HG03575 (cell line): ENCODE results near the gene DIDO1.
"Not testable (repeated sequence)": the region's sequence is repeated elsewhere in the genome, so short reads cannot be mapped to it uniquely, and the experiment has no call there.

Experiments used
- ATAC-seq: cut with Tn5 transposase; IDR thresholded peaks from one replicate; pipeline ENCODE4 v1.9.1; 2021; ENCODE audit not compliant: unreplicated experiment, insufficient number of reproducible peaks, low FRiP score; ENCODE audit errors: extremely low read depth

DIDO1 gene

DNA sequence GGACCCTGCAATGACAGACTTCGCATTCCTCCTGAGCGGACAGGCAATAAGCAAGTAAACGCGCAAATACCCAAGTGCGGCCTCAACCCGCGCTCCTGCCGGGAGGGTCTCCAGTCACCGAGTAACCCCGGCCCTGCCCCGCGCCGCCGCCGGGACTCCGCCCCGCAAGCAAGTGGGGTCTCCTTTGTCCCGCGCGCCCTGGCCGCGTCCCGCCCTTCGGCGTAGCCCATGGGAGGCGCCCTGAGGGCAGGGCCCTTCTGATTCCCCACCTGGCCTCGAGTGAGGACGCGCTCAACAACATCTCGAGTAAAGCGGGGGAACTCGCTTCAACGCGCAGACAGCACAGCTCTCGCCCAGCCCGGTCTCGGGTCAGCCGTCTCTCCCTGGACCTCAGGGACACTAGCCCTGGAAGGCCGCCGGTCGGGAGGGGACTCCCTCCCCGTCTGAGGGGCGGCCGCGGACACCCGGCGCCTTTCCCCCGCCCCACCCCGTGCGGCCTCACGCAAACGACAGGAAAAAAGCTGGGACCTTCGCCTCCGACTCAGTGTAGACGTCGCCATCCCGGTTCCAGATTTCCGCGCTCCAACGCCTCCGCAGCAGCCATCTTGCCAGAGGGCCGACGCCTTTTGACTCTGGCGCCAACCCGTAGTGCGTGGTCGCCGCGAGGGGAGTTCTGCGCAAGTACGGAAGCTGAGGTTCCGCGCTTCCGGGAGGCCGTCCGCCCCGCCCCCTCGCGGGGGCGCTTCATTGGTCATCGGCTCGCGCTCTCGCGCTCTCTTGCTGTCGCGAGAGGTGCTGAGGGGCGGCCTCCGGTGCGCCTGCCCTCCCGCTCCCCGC, 11.2 kb upstream of the DIDO1 start:
- no peak for ATAC-seq

DNA sequence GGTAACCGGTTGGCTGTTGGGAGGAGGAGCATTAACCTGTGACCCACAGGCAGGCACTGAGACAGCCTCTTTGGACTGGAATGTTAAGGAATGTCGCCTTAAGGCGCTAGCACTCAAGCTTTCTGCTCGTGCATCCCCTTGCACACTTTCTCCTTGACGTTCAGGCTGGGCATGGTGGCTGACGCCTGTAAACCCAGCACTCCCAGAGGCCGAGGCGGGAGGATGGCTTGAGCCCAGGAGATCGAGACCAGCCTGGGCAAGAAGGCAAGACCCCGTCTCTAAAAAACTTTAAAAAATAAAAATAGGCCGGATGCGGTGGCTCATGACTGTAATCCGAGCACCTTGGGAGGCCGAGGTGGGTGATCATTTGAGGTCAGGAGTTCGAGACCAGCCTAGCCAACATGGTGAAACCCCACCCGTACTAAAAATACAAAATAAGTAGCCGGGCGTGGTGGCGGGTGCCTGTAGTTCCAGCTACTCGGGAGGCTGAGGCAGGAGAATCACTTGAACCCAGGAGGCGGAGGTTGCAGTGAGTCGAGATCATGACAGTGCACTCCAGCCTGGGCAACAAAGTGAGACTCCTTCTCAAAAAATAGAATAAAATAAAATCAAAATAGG, 9.8 kb upstream of the DIDO1 start:
- no peak for ATAC-seq

DNA sequence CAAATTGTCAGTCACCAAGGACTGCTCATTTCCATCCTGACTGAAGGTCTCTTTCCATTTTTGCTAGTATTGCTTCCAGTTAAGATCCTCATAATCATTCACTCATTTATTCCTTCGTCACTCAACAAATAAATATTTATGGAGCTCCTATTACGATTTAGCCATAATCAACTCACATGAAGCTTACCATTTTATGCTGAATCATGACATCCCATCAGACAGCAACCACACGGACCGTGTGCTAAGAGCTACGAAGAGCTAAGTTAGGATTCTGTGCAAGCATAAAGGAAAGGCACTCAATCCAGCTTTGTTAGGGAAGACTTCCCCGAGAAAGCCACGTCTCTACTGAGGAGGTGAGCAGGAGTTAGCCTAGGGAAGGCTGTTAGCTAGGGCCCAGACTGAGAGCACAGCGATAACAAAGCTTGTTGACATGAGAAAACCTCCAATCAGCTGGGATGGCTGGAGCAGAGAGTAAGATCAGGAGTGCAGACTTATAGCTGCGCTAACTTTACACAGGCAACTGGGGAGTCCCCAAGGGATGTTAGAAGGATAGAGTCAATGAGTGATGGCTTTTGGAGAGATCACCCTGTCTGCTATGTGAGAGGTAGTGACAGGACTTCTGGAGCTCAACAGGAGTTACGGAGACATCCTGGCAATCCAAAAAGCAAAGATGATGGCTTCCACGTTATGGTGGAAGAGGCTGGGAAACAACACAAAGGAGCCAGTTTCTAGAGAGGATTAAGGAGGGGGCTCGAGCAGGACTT, 9.1 kb upstream of the DIDO1 start:
- ATAC-seq = no peak

DNA sequence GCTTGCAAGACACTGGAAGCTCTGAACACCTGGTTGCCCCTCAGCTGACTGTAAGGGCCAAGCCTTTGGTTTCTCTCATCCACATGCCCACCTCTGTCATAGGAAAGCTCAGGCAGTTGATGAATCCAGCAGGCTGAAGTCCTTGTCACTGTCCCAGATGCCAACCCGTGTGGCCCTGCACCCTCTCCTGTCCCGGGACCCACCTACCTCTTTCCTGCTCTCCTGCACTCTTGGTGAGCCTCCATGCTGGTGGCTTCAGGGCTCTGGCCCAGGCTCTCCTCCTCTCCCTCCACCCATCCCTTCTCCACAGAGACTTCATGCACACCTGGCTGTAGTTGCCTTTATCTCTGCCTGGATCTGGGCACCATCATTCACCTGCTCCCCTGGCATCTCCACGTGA, 7.7 kb upstream of the DIDO1 start:
- no peak for ATAC-seq

DNA sequence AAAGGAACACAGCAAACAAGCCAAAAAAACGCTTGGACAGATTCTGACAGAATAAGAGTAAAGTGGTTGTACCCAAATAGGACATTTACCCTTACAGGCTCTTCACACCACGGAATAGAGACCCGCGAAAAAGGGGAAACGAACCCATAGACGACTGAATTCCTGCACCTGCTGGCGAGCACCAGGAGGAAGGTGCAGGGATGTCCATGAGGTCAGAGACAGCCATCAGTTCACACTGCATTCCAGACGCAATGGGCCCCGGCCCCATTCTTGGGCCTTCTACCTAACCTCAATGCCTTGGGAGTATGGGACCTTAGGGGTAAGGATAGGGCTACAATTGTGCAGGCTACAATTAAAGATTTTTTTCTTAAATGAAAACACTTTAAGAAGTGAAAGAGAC, 5.2 kb upstream of the DIDO1 start:
- no peak for ATAC-seq

DNA sequence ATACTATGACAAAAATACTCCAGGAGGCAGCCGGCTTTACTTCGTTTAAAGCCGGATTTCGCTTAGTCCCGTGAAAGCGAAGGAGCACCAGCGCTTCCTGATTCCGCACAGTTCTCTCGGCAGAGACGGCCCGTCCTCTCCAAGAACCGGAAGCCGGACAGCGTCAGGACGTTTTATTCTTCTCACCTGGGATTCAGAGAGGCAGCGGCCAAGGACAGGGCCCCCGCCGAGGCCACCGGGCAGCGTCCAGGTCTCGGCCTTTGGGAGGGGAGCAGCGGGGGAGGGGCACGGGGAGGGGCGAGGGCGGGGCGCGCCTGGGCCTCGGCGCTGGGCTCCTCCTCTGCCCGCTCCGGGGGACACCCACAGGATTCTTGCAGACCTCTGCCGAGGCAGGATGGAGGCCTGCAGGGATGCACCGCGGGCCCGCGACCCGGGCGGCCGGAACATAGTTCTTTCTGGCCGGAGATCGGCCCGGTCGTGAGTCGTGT, 2.8 kb upstream of the DIDO1 start:
- ATAC-seq = no peak

DNA sequence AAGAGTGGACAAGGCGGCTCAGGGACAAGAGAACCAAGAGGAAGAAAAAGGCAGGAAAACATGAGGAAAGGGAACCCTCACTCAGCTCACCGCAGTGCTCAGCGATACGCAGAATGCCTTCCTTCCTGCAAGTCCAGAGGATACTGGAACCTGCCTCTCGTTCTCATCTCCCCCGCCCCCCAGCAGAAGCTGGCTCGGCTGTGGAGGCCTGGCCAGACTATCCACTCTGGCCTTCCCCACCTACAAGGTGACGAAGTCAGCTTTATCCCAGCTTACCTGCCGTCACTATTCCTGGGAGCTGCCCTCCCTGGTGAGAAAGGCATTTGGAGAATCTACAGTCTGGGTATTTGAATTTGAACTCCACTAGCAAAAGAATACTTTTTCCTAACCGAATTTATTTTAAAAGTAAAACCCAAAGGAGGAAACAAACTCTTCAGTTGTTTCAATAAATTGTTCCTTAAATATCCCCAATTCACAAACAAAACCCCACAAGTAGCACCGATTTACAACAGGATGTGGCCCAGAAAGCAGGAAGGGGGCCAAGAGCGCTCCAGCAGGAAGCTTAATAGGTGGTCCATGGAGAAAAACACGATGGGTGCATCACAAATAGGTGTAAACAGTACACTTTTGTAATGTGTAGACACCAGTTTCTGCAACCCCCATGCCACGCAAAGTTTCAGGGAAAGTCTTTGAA, 2.1 kb upstream of the DIDO1 start:
- ATAC-seq = no peak

DNA sequence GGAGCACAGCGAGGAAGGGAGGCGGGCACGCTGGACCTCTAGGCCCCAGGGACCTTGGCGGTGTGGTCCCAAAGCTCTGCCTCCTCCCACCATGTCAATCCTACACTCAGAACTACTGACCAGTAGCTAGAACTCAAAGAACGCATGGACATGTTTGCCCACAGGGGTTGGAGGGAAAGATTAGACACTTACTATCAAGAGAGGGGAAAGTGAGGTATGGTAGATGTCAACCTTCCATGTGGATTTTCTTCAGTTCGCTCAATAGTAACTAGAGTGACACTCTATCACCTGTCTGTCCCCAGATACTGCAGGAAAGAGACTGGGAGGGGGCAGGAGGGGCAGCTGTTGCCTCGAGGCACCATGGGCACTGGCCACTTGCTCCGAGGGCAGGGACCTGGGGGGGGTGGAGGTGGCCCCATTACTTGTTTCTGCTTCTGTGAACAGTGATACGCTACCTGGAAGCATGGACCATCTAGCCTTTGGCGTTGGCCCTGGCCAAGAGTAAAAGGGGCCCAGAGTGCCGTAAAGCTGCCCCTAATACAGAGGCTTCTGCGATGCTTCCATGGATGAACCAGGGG, 912 bp upstream of the DIDO1 start:
- ATAC-seq = no peak

DNA sequence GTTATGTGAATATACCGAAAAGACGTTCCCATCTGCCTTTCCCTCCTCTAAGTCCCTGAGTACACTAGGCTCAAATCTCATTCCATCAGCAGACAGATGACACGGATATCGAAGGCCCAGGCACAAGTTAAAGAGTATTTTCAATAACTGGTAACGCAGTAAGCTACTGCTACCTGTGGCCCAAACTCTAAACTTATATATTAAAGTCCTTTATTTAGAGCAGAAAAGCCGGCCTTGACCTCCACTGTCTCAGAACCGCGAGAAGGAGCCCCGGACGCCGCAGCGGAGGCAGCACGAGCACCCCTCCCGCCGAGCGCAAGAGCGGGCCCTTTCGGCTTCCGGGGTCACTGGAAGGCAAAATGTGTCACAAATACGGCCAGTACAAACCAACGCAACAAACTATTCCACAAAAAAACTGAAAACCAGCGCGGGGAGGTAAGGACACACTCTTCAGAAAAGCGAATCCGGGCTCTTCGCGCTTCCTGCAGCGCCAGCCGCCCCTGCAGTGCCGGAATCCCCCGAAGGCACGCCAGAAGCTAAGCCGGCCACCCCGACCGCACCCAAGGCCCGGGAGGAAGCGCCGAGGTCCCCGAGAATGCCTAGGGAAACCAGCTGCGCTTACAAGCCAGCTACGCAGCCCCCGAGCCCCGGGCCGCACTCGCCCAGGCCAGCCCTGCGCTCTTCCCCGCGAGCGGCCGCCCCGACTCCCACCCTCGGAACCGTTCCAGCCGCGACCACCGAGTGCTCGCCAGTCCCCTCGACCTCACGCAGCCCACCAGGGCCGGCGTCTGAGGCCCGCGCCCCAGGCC, 681 bp downstream of the DIDO1 start:
- ATAC-seq = no peak

DNA sequence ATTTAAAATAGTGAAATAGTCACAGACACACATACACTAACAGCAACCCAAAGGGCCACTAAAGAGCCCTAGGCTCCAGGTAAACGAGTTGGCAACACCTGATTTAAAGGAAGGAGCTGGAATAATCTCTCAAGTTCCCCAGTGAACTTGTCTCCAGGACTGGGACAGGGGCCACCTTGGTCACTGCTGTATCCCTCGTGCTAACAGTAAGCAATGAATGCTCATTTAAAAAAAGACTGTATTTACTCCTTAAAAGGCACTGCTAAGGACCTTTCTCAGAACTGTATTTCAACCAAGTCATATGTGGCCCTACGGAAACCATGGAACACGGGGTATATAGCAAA, 1.3 kb downstream of the DIDO1 start:
- ATAC-seq = no peak

DNA sequence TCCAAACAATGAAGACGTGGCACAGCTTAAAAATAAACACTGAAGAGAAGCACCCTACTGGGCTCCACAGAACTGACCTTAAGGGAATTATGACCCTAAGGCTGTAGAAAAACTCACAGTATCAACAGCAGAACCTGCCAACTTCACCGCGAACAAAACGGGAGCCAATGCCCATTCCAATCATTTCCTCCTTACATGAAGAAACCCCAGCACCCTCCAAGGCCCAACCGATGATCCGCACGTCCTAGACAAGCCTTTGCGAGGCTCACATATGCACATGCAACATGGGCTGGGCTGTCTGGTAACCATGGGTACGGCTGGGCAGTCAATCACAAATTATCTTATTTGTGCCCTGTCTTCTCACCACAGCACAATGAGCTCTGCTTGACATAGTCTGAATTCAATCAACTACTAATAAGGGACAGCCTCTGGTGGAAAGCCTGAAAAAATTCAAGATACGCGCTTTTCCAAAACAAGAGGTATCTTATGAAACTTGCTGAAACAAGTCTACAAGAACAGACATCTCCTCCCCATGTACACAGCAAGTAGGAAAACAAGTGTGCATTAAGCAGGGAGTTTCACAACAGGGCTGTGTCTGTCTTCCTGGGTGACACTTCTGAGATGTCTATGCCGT, 1.7 kb downstream of the DIDO1 start:
- ATAC-seq = no peak

DNA sequence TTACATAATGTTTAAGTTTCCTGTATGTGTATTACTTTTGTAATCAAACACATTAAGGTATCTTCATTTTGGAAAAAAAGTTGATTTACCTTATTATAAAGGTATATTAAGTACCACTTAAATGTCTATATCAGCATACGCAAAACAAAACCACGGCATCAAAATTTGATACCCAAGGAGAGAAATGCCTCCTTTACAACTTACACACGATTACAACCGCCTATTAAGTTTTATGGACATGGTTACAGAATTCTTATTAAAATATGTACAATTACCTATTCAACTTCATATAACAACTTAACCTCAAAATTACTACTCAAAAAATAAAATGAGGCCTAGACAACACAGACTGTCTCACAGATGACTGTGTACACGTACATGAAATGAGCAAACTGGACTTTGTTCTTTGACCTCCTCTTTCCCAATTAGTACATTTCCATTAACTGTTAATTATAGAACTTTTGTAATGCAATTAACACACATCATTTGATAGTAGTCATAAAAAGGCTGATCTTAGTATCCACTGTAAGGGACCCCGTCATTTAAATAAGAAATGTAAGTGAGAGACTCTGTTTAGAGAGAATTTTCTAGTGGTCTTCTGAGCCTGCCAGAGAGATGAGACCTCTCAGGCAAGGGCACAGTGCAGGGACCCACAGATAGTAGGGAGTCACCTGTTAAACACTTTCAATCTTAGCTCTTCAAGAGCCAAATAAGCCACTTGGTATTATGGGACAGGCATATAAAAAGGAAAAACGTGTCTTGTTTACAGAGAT, 2.5 kb downstream of the DIDO1 start:
- ATAC-seq = no peak

DNA sequence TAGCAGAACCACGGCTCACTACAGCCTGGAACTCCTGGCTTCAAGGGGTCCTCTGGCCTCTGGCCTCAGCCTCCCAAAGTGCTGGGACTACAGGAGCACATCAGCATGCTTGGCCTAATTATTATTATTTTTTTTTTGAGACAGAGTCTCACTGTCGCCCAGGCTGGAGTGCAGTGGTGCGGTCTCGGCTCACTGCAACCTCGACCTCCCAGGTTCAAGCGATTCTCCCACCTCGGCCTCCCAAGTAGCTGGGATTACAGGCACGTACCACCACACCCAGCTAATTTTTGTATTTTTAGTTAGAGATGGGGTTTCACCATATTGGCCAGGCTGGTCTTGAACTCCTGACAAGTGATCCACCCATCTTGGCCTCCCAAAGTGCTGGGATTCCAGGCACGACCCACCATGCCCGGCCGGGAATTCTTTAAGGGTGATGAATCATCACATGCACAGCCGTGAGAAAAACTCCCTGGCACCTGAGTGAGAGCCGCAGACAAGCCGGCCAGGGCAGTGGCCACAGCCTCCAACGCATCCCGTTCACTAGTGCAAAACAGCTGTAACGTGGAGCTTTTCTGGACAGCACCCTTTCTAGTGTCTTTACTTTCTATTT, 3.1 kb downstream of the DIDO1 start:
- ATAC-seq = not testable (repeated sequence)

DNA sequence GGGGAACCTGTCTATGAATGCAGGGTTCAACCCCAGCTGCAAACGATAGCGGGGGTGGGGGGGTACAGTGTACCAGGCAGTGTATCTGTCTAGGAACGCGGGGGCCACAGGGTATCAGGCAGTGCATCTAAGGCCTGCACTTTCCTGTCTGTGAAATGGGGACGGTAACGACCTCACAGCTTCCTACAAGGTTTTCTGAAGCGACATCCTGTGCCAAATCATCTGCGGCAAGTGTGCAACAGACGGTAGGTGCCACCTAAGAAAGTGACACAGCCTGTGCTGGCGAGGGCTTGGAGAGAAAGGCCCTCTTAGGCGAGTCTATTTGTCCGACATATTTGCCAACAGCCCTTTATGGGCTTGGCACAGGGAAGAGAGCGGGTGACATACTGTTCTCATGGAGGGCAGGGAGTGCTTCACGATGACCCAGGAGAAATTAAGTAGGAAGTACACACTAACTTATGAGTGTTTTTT, 3.8 kb downstream of the DIDO1 start:
- ATAC-seq = no peak

DNA sequence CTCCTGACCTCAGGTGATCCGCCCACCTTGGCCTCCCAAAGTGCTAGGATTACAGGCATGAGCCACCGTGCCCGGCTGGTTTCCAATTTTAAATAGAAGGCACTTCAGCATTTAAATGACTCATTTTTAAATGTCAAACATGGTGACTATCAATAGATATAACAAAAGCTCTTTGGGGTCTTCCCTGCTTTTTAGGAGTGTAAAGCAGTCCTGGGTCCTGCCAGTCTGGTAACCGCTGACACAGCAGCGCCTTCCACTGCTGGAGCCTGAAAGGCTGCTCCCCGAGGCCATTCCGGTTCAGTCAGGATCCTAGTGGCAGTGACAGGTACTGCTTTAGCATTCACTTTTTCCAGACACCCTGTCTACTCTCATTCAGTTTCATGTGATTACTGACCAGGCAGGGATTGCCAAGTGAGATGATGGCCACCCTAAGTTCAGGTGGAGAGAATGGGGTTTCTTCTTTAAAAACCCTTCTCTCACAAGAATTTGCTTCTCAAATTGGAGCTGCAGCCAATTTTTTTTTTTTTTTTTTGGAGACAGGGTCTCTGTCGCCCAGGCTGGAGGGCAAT, 5.1 kb downstream of the DIDO1 start:
- no peak for ATAC-seq

DNA sequence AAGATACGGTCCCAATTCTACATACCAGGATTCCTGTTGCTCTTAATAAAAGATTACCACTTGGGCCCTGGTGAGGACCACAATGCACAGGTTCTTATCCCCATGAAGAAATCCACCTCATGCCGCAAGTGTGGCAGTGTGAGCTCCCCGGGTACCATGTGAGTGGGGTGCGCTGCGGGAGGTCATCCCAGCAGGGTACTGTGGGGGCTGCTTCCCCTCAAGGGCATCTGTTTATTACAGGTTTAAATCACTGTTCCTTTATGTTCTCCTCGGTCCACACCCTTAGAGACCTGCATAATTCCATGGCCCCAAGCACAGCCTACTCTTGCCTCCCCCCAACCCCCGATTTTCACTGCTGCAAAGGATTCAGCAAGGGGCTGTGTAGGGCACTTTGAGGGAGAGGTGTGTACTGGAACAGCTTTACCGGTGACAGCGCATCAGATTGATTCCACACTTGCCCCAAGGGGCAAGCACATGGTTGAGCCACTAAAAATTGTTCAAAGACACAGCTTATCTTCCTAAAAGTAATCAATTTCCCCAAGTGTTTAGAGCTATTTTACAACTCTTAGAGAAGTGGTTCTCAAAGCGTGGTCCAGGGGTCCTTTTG, 6.2 kb downstream of the DIDO1 start:
- no peak for ATAC-seq
